GOT3 (cell line): ENCODE results near the gene NPIPB5.
"Not testable (repeated sequence)": the region's sequence is repeated elsewhere in the genome, so short reads cannot be mapped to it uniquely, and the experiment has no call there.

Source experiments
- DNase-seq: peaks from one replicate; lab custom pipeline; 2025; ENCODE audit warnings: mixed read lengths; lab: John Stamatoyannopoulos, UW

Gene NPIPB5

GRCh38 chr16:22510591-22510990, at the start of gene NPIPB5:
Gene NPIPB5 (plus strand): TSS chr16:22510891. CDS start chr16:22513802, 2,911 bp downstream.
- not testable (repeated sequence) for DNase-seq

GRCh38 chr16:22468846-22469245, 41.8 kb upstream of the NPIPB5 start:
- DNase-seq = not testable (repeated sequence)

GRCh38 chr16:22537996-22538395, 27.3 kb downstream of the NPIPB5 start:
- not testable (repeated sequence) for DNase-seq

GRCh38 chr16:22544809-22545208, 34.1 kb downstream of the NPIPB5 start:
- not testable (repeated sequence) for DNase-seq

GRCh38 chr16:22546630-22547029, 35.9 kb downstream of the NPIPB5 start:
- not testable (repeated sequence) for DNase-seq

GRCh38 chr16:22547170-22547765, 36.6 kb downstream of the NPIPB5 start:
- not testable (repeated sequence) for DNase-seq

GRCh38 chr16:22549853-22550252, 39.2 kb downstream of the NPIPB5 start:
- DNase-seq = not testable (repeated sequence)

GRCh38 chr16:22551143-22551542, 40.5 kb downstream of the NPIPB5 start:
- not testable (repeated sequence) for DNase-seq

GRCh38 chr16:22551651-22552050, 41.0 kb downstream of the NPIPB5 start:
- DNase-seq = not testable (repeated sequence)

- DNase-seq = not testable (repeated sequence)
Measured at GRCh38 chr16:22556759-22557158, 46.1 kb downstream of the NPIPB5 start.
